ENCODE data around the gene RSAD1. TPM values are rescaled to one million over a fixed set of nuclear protein-coding genes. Genes with fewer than 3 reads are reported as not detected.

The RSAD1 gene
- total and polyA plus RNA-seq, 10 of the 15 experiments (the other 5 are each of a cell fraction or from before 2014, with no cell fraction given), result 2.5 to 28.1 (median 22.6) TPM

- in situ Hi-C loops (cut with MboI) (no loop called here), intact Hi-C loops (cut with micrococcal nuclease; ENCODE audit: unreplicated experiment) (no loop called here)
- Histone ChIP-seq H3K27ac (ENCODE audit: control insufficient read depth, insufficient read depth) (no peak overlapping the region), H3K4me3 (no peak overlapping the region), H3K9ac (ENCODE audit: control insufficient read depth, insufficient read depth, low read length) (no peak overlapping the region), H3K36me3 (ENCODE audit: control insufficient read depth in 2 of 2, insufficient read depth in 2 of 2, low read length in 1 of 2) (no peaks in the 10 kb centered on the region), H3K79me2 (ENCODE audit: control insufficient read depth, insufficient read depth, low read length) (no peaks in the 10 kb centered on the region), H3K9me3 (replicated peaks; ENCODE audit: control insufficient read depth, insufficient read depth, low read length) (no peaks in the 10 kb centered on the region), H4K20me1 (ENCODE audit: control insufficient read depth, insufficient read depth) (no peaks in the 10 kb centered on the region), H2AFZ (ENCODE audit: control insufficient read depth, low read depth, low read length) (no peak overlapping the region), H3K27me3 (replicated peaks in 1 of 2; ENCODE audit: control insufficient read depth in 2 of 2, insufficient read depth in 2 of 2, low read length in 1 of 2) (peaks cover 16 to 19% of the 10 kb centered on the region in 2 experiments), H3K4me2 (ENCODE audit: control insufficient read depth, insufficient read depth) (no peak overlapping the region), H3K4me1 (ENCODE audit: control insufficient read depth, insufficient read depth, low read length) (no peaks in the 10 kb centered on the region)
- no peak for FAIRE-seq
- SMC1A ChIA-PET (ENCODE audit: uncharacterized antibody, unreplicated experiment), result interaction anchor here (1.6 kb wide), 1 partner anchor 49 kb away, joined by 6 read pairs; no protein-coding TSS in a partner anchor
- whole genome bisulfite sequencing (ENCODE audit: insufficient coverage, insufficient replicate concordance, low lambda C conversion rate, missing lambda C conversion rate), result 0% methylated on average over 5 of the region's 5 CpGs
- DNase-seq (ENCODE audit: low read depth, low spot score), result no peak
- TF ChIP-seq MTA3 (IDR thresholded peaks at IDR 0.05; ENCODE audit: borderline replicate concordance, low read length), result no peak
- TF ChIP-seq, protein P1, sequence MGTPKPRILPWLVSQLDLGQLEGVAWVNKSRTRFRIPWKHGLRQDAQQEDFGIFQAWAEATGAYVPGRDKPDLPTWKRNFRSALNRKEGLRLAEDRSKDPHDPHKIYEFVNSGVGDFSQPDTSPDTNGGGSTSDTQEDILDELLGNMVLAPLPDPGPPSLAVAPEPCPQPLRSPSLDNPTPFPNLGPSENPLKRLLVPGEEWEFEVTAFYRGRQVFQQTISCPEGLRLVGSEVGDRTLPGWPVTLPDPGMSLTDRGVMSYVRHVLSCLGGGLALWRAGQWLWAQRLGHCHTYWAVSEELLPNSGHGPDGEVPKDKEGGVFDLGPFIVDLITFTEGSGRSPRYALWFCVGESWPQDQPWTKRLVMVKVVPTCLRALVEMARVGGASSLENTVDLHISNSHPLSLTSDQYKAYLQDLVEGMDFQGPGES (IDR thresholded peaks at IDR 0.05), result no peak
- TF ChIP-seq IKZF2 (IDR thresholded peaks at IDR 0.05), result no peak
- no peak for TF ChIP-seq SP1 (IDR thresholded peaks at IDR 0.05; ENCODE audit: low read depth, low read length)
- no peak for TF ChIP-seq ELK1 (IDR thresholded peaks at IDR 0.05; ENCODE audit: low read depth, low read length)
- TF ChIP-seq, protein P2, sequence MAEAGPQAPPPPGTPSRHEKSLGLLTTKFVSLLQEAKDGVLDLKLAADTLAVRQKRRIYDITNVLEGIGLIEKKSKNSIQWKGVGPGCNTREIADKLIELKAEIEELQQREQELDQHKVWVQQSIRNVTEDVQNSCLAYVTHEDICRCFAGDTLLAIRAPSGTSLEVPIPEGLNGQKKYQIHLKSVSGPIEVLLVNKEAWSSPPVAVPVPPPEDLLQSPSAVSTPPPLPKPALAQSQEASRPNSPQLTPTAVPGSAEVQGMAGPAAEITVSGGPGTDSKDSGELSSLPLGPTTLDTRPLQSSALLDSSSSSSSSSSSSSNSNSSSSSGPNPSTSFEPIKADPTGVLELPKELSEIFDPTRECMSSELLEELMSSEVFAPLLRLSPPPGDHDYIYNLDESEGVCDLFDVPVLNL (IDR thresholded peaks at IDR 0.05; ENCODE audit: low read depth, low read length), result no peak
- no peak for TF ChIP-seq GABPA (IDR thresholded peaks at IDR 0.05; ENCODE audit: low read depth)
- TF ChIP-seq BMI1 (IDR thresholded peaks at IDR 0.05; ENCODE audit: borderline replicate concordance), result no peak
- TF ChIP-seq NFYA (IDR thresholded peaks at IDR 0.05; ENCODE audit: borderline replicate concordance, low read depth, low read length), result no peak
- no peak for TF ChIP-seq BACH1 (IDR thresholded peaks at IDR 0.05; ENCODE audit: borderline replicate concordance)
- TF ChIP-seq FOXM1 (IDR thresholded peaks at IDR 0.05; ENCODE audit: low read depth, low read length), result no peak
- TF ChIP-seq USF2 (IDR thresholded peaks at IDR 0.05; ENCODE audit: borderline replicate concordance, low read depth, low read length), result no peak
- no peak for TF ChIP-seq ZNF384 (IDR thresholded peaks at IDR 0.05; ENCODE audit: borderline replicate concordance, low read depth, low read length)
- TF ChIP-seq NBN (IDR thresholded peaks at IDR 0.05), result no peak
- no peak for TF ChIP-seq GATAD2B (conservative IDR thresholded peaks at IDR 0.05; ENCODE audit: low read depth)
- BruUV-seq (replicated peaks), result no TSS peak
- CTCF ChIA-PET, result no interaction called here
- RAD21 ChIA-PET (ENCODE audit: unreplicated experiment), result no interaction called here
- ATAC-seq, result no peak
- POLR2A ChIA-PET, result no interaction called here
Measured at GRCh38 chr17:50533185-50533584, 54.5 kb downstream of the RSAD1 start.

Data from GM12878 (cell line).